Measurements from ENCODE around the gene HMHB1. TPM values are rescaled to one million over a fixed set of nuclear protein-coding genes. Genes with fewer than 3 reads are reported as not detected.

The HMHB1 gene
- total and polyA plus RNA-seq, 9 of the 15 experiments (the other 6 are each of a cell fraction or from before 2014, with no cell fraction given), result not detected

DNA sequence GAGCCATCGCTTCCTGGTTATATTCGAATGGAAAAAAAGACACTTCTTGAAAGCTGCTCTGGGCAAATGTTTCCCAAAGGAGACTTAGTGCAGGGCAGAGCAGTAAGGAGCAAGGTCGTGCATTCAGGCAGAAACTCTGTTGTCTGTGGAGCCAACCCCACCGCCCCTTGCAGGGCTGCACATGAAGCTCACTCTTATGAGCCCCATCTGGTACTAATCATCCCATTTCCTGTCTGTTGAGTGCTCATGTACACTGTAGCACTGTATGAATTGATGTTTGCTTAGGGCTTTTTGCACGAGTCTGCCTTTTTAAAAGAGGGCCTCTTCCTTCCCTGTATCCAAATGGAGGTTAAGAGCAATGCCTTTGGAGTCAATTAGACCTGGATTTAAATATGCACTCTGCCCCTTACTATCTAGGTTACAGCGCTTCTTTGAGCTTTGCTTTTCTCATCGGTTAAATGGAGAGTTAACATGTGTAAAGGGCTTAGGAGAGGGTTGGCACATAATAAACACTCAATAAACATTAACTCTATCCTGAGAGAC, 25.4 kb downstream of the HMHB1 start (continued):
- no peak for TF ChIP-seq MAFF (IDR thresholded peaks at IDR 0.05; ENCODE audit: low read length)
- no peak for TF ChIP-seq MCM2 (IDR thresholded peaks at IDR 0.05; ENCODE audit: low read depth)
- TF ChIP-seq CXXC5 (CRISPR knock-in tag; IDR thresholded peaks at IDR 0.05), result no peak

DNA sequence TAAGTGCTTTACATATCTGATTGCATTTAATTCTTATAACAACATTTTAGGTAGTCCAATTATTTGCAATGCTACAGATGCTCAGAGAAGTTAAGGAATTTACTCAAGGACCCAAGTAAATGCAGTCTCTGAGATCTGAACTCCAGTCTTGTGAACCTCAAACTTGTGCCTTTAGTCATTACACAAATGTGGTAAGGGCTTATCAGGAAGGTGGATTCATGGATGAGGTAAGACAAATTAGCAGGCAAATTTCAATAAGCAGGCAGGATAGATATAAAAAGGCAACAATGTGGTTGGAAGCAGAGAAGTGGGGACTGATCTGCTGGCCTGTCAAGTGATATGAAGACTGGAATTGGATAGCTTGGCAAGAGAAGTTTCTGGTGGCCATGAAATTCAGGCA, 29.5 kb downstream of the HMHB1 start:
- no peaks in the 10 kb centered on the region for H3K36me3 ChIP-seq (ENCODE audit: control insufficient read depth, insufficient read depth, low read length)
- ATAC-seq (no peak), FAIRE-seq (no peak), DNase-seq (ENCODE audit: extremely low read depth in 1 of 4, low spot score in 3 of 4) (no peak)
- CTCF ChIA-PET (ENCODE audit: low intra/inter-chr PET ratio), result no interaction called here
- no peak overlapping the region for H3K4me3 ChIP-seq
- H4K20me1 ChIP-seq (replicated peaks; ENCODE audit: control insufficient read depth, insufficient read depth, low read length), result no peaks in the 10 kb centered on the region
- no TSS peak for BruUV-seq (replicated peaks)
- POLR2A ChIA-PET, result no interaction called here
- intact Hi-C loops (cut with micrococcal nuclease), result no loop called here
- H3K27me3 ChIP-seq (ENCODE audit: control insufficient read depth in 2 of 2, insufficient read depth in 2 of 2, low read length in 2 of 2), result no peaks in the 10 kb centered on the region
- in situ Hi-C loops (cut with MboI), result no loop called here
- no peak overlapping the region for H3K4me2 ChIP-seq (ENCODE audit: insufficient read depth, low read length)
- no peaks in the 10 kb centered on the region for H3K9me1 ChIP-seq (ENCODE audit: control insufficient read depth, insufficient read depth, low read length)
- H2AFZ ChIP-seq (ENCODE audit: low read depth, low read length), result no peak overlapping the region
- H3K9ac ChIP-seq (ENCODE audit: insufficient read depth in 1 of 2, low read depth in 2 of 2, low read length in 2 of 2), result no peak overlapping the region
- H3K4me1 ChIP-seq (replicated peaks in 1 of 2; ENCODE audit: control insufficient read depth in 2 of 2, insufficient read depth in 2 of 2, low read length in 2 of 2), result no peaks in the 10 kb centered on the region
- no peaks in the 10 kb centered on the region for H3K9me3 ChIP-seq (replicated peaks; ENCODE audit: control insufficient read depth, insufficient read depth, low read depth, low read length)
- no peak overlapping the region for H3K27ac ChIP-seq (ENCODE audit: extremely low read depth, low read depth, low read length)
- H3K79me2 ChIP-seq (ENCODE audit: control insufficient read depth, insufficient read depth, low read length), result no peaks in the 10 kb centered on the region
- TF ChIP-seq ADNP (tag; IDR thresholded peaks at IDR 0.05), result no peak
- TF ChIP-seq PTTG1 (tag; IDR thresholded peaks at IDR 0.05; ENCODE audit: low read depth), result no peak
- no peak for TF ChIP-seq FOXM1 (IDR thresholded peaks at IDR 0.05; ENCODE audit: low read depth)
- no peak for TF ChIP-seq FOXM1 (CRISPR knock-in tag; IDR thresholded peaks at IDR 0.05; ENCODE audit: low read depth)
- no peak for TF ChIP-seq ZNF79 (CRISPR knock-in tag; IDR thresholded peaks at IDR 0.05; ENCODE audit: low read depth)
- TF ChIP-seq, protein P1, sequence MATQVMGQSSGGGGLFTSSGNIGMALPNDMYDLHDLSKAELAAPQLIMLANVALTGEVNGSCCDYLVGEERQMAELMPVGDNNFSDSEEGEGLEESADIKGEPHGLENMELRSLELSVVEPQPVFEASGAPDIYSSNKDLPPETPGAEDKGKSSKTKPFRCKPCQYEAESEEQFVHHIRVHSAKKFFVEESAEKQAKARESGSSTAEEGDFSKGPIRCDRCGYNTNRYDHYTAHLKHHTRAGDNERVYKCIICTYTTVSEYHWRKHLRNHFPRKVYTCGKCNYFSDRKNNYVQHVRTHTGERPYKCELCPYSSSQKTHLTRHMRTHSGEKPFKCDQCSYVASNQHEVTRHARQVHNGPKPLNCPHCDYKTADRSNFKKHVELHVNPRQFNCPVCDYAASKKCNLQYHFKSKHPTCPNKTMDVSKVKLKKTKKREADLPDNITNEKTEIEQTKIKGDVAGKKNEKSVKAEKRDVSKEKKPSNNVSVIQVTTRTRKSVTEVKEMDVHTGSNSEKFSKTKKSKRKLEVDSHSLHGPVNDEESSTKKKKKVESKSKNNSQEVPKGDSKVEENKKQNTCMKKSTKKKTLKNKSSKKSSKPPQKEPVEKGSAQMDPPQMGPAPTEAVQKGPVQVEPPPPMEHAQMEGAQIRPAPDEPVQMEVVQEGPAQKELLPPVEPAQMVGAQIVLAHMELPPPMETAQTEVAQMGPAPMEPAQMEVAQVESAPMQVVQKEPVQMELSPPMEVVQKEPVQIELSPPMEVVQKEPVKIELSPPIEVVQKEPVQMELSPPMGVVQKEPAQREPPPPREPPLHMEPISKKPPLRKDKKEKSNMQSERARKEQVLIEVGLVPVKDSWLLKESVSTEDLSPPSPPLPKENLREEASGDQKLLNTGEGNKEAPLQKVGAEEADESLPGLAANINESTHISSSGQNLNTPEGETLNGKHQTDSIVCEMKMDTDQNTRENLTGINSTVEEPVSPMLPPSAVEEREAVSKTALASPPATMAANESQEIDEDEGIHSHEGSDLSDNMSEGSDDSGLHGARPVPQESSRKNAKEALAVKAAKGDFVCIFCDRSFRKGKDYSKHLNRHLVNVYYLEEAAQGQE (IDR thresholded peaks at IDR 0.05; ENCODE audit: borderline replicate concordance), result no peak
- TF ChIP-seq, protein P1 (CRISPR knock-in tag; IDR thresholded peaks at IDR 0.05; ENCODE audit: low read depth), result no peak
- no peak for TF ChIP-seq SRSF7 (optimal IDR thresholded peaks at IDR 0.05; ENCODE audit: low read depth, low read length)
- no peak for TF ChIP-seq CBX3 (IDR thresholded peaks at IDR 0.05; ENCODE audit: borderline replicate concordance in 1 of 2, low read length in 2 of 2)
- TF ChIP-seq HMG20A (CRISPR knock-in tag; conservative IDR thresholded peaks at IDR 0.05), result no peak
- TF ChIP-seq ZNF316 (IDR thresholded peaks at IDR 0.05), result no peak
- TF ChIP-seq MAFF (IDR thresholded peaks at IDR 0.05; ENCODE audit: low read length), result no peak

Data from K562 (cell line).